ENCODE measurements around the gene JDP2. TPM values are rescaled to one million over a fixed set of nuclear protein-coding genes. Genes with fewer than 3 reads are reported as not detected.
"Not testable (repeated sequence)": the region's sequence is repeated elsewhere in the genome, so short reads cannot be mapped to it uniquely, and the experiment has no call there.

The JDP2 gene, protein sequence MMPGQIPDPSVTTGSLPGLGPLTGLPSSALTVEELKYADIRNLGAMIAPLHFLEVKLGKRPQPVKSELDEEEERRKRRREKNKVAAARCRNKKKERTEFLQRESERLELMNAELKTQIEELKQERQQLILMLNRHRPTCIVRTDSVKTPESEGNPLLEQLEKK
- total RNA-seq (10 to 100 TPM; 48.3 to 50.2 TPM), polyA plus RNA-seq (10 to 100 TPM; 20.9 to 39.7 TPM)
- long read RNA-seq, donor 1, partial matches to known transcripts = 3 of 22 reads
- long read RNA-seq, donor 1, other reads (novel, unspliced or antisense) = 19 of 22 reads
- long read RNA-seq, donor 2, transcript JDP2-206 (4 exons, 631 nt) = major isoform, 18 of 31 reads
- long read RNA-seq, donor 2, partial matches to known transcripts = 2 of 31 reads
- long read RNA-seq, donor 2, other reads (novel, unspliced or antisense) = 11 of 31 reads

DNA sequence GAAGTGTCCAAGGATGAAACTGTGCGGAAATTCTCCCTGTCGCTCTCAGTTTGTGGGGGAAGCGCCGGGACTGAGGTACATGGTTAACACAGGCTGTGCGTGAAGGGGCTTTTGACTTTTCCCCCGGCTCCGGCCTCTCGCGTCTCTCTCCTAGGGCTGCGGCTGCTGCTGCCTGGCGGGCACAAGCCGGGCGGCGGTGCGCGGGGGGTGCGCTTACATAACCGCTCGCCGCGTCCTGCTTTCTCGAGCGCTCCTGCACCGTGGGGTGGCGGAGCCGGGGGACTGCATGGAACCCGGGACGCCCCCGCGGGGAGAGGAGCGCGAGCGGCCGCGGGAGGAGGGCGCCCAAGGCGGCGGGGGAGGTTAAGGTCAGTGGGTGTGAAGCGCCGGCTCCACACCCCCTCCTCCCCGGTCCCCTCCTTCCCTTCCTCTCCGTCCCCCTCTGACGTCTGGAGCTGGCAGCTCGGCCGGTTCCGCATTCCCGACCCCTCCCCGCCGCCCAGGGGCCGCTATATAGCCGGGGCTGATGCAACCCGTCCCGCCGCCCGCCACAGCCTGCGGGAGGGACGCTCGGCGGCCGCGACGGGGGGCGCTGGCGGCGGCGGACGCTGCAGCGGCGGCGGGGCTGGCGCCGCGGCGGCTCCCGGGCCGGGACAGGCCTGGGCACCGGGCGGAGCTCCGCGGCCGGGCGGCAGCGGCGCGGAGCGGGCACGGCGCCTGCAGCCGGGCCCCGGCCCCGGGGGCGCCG lies at the start of gene JDP2:
Gene JDP2, plus strand, starts transcription at position 541 of the 748 bp plus-strand sequence. CDS start 9,899 bp downstream, outside the sequence.
- H3K4me1 ChIP-seq (ENCODE audit: control insufficient read depth in 1 of 2, insufficient read depth in 2 of 2, low read length in 2 of 2) = peaks cover 0 to 12% of the 10 kb centered on the region in 2 donors
- H3K9me3 ChIP-seq (ENCODE audit: control insufficient read depth, low read length) = no peaks in the 10 kb centered on the region
- 1% methylated on average over 43 to 93 of the region's 93 CpGs for WGBS, 2 donors
- H3K4me3 ChIP-seq (ENCODE audit: low read length in 2 of 2) = peak within 1 kb of the TSS; percentile 85 to 92
- intact Hi-C loops (cut with DNase I) = loop anchor here (2.0 to 10.0 kb wide), 5 partner anchors 27 to 115 kb away; no protein-coding TSS in a partner anchor
- H3K27me3 ChIP-seq (ENCODE audit: control insufficient read depth in 1 of 2, insufficient read depth in 2 of 2, low read length in 1 of 2) = no peaks in the 10 kb centered on the region
- peak within 1 kb of the TSS in 1 of 2 donors; percentile 41 for H3K27ac ChIP-seq (ENCODE audit: low read depth in 1 of 2, low read length in 2 of 2)
- peak; percentile 91 for ATAC-seq (ENCODE audit: low FRiP score)
- no peaks in the 10 kb centered on the region for H3K36me3 ChIP-seq (ENCODE audit: control insufficient read depth in 1 of 2, insufficient read depth in 2 of 2, low read length in 1 of 2)
- DNase-seq = peak; percentile 96 to 98

DNA sequence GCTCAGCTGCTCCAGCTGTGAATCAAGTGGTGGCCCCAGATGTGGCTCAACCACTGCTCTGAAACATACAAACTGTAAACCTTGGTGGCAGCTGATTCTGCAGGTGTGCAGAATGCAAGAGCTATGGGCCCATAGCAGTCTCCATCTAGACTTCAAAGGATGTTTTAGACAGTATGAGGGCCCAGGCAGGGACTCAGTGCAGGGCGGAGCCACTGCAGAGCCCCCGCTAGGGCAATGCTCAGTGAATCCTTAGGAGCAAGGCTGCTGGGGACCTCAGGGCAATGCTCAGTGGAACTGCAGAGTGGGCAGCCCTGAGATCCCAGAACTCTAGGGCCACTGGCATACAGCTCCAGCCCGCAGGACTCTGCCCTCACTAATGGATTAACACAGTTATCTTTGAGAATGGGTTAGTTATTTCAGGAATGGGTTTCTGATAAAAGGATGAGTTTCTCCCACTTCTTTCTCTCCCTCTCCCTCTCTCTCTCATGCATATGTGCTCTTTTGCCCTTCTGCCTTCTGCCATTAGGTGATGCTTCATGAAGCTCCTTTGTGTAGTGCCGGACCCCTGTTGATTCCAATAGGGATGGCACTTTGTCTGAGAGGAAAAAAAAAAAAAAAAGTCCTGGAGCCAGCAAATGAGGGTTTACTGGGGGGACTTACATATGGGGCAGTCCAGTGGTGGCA lies 48.4 kb upstream of the JDP2 start:
- WGBS, 2 donors = 97 to 98% methylated on average over 4 of the region's 4 CpGs
- Histone ChIP-seq H3K9me3 (ENCODE audit: control insufficient read depth, low read length) (no peaks in the 10 kb centered on the region), H3K36me3 (ENCODE audit: control insufficient read depth in 1 of 2, insufficient read depth in 2 of 2, low read length in 1 of 2) (no peaks in the 10 kb centered on the region), H3K27ac (ENCODE audit: low read depth in 1 of 2, low read length in 2 of 2) (no peak overlapping the region), H3K27me3 (ENCODE audit: control insufficient read depth in 1 of 2, insufficient read depth in 2 of 2, low read length in 1 of 2) (no peaks in the 10 kb centered on the region), H3K4me3 (ENCODE audit: low read length in 2 of 2) (no peak overlapping the region), H3K4me1 (ENCODE audit: control insufficient read depth in 1 of 2, insufficient read depth in 2 of 2, low read length in 2 of 2) (peaks cover 0 to 4% of the 10 kb centered on the region in 2 donors)
- intact Hi-C loops (cut with DNase I) = no loop called here
- ATAC-seq (ENCODE audit: low FRiP score) (no peak), DNase-seq (no peak)

DNA sequence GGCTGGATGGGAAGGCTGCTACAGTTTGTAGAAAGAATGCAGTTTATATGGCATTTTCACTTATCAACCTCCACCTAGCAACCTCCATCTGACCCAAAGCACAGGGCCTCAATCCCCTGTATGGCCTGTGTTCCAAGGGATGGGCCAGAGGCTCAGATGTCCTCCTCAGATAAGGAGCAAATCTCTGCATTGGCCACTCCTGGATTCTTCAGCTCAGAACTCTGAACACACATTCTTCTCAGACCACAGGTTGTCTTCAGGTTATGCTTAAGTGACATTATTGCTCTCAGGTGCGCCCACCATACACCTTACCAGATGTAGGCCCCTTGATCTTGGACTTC lies 47.9 kb upstream of the JDP2 start:
- DNase-seq (no peak), ATAC-seq (ENCODE audit: low FRiP score) (no peak)
- peaks cover 0 to 4% of the 10 kb centered on the region in 2 donors for H3K4me1 ChIP-seq (ENCODE audit: control insufficient read depth in 1 of 2, insufficient read depth in 2 of 2, low read length in 2 of 2)
- no peaks in the 10 kb centered on the region for H3K9me3 ChIP-seq (ENCODE audit: control insufficient read depth, low read length)
- 93 to 97% methylated on average over 1 of the region's 1 CpG for WGBS, 2 donors
- intact Hi-C loops (cut with DNase I) = no loop called here
- H3K27ac ChIP-seq (ENCODE audit: low read depth in 1 of 2, low read length in 2 of 2) = no peak overlapping the region
- H3K27me3 ChIP-seq (ENCODE audit: control insufficient read depth in 1 of 2, insufficient read depth in 2 of 2, low read length in 1 of 2) = no peaks in the 10 kb centered on the region
- H3K4me3 ChIP-seq (ENCODE audit: low read length in 2 of 2) = no peak overlapping the region
- H3K36me3 ChIP-seq (ENCODE audit: control insufficient read depth in 1 of 2, insufficient read depth in 2 of 2, low read length in 1 of 2) = no peaks in the 10 kb centered on the region

DNA sequence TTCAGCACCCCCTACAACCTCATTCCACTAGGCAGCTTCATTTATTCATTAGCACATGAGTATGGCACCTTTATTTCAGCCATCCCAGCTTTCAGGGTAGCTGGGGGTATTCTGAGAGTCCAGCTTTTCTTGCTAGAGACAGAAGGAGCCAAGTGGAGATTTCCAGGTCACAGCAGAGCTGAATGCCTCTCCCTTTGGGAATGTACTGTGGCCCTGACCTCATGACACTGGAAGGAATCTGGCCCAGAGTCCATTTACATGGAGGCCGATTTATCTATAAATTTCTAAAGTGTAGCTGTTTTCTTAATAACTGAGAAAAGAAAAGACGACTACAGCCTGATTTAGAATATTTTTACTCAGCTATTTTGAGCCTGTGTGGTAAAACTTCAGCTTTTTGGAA lies 47.2 kb upstream of the JDP2 start:
- H3K4me3 ChIP-seq (ENCODE audit: low read length in 2 of 2) = no peak overlapping the region
- ATAC-seq (ENCODE audit: low FRiP score) (no peak), DNase-seq (no peak)
- 5 to 6% methylated on average over 2 of the region's 2 CpGs for WGBS, 2 donors
- no peak overlapping the region for H3K27ac ChIP-seq (ENCODE audit: low read depth in 1 of 2, low read length in 2 of 2)
- H3K36me3 ChIP-seq (ENCODE audit: control insufficient read depth in 1 of 2, insufficient read depth in 2 of 2, low read length in 1 of 2) = no peaks in the 10 kb centered on the region
- H3K4me1 ChIP-seq (ENCODE audit: control insufficient read depth in 1 of 2, insufficient read depth in 2 of 2, low read length in 2 of 2) = peaks cover 0 to 4% of the 10 kb centered on the region in 2 donors
- no peaks in the 10 kb centered on the region for H3K9me3 ChIP-seq (ENCODE audit: control insufficient read depth, low read length)
- H3K27me3 ChIP-seq (ENCODE audit: control insufficient read depth in 1 of 2, insufficient read depth in 2 of 2, low read length in 1 of 2) = no peaks in the 10 kb centered on the region
- intact Hi-C loops (cut with DNase I) = no loop called here

DNA sequence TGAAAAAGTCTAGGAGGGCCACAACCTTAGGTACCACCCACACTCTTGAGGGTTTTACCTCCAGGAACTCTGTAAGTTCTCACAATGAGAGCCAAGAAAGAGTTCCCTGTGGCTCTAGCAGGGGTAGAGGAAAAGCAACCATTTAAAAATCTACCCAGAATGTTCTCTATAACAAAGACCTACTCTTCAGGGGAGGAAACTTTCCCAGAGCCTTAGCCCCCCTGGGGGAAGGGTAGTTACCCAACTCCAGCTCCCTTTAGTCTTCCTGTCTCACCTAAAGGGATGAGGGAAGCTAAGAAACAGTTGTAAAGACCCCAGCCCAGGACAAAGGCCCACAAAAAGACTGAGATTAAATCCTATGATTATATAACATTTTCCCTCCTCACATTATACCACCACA lies 46.2 kb upstream of the JDP2 start:
- Histone ChIP-seq H3K9me3 (ENCODE audit: control insufficient read depth, low read length) (no peaks in the 10 kb centered on the region), H3K4me3 (ENCODE audit: low read length in 2 of 2) (no peak overlapping the region), H3K4me1 (ENCODE audit: control insufficient read depth in 1 of 2, insufficient read depth in 2 of 2, low read length in 2 of 2) (peaks cover 0 to 4% of the 10 kb centered on the region in 2 donors), H3K36me3 (ENCODE audit: control insufficient read depth in 1 of 2, insufficient read depth in 2 of 2, low read length in 1 of 2) (no peaks in the 10 kb centered on the region), H3K27ac (ENCODE audit: low read depth in 1 of 2, low read length in 2 of 2) (no peak overlapping the region), H3K27me3 (ENCODE audit: control insufficient read depth in 1 of 2, insufficient read depth in 2 of 2, low read length in 1 of 2) (no peaks in the 10 kb centered on the region)
- intact Hi-C loops (cut with DNase I) = no loop called here
- DNase-seq (no peak), ATAC-seq (ENCODE audit: low FRiP score) (no peak)

DNA sequence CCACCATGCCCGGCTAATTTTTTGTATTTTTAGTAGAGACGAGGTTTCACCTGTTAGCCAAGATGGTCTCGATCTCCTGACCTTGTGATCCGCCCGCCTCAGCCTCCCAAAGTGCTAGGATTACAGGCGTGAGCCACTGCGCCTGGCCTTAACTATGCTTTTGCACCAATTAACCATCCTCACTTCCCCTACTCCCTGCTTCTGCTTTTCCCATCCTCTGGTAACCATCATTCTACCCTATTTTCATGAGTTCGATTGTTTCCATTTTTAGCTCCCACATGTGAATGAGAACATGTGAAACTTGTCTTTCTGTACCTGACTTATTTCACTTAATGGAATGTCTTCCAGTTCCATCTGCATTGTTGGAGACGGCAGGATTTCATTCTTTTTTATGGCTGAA lies 44.6 kb upstream of the JDP2 start:
- ATAC-seq (ENCODE audit: low FRiP score); H3K36me3 ChIP-seq (ENCODE audit: control insufficient read depth in 1 of 2, insufficient read depth in 2 of 2, low read length in 1 of 2); DNase-seq; intact Hi-C loops (cut with DNase I); H3K9me3 ChIP-seq (ENCODE audit: control insufficient read depth, low read length); H3K27me3 ChIP-seq (ENCODE audit: control insufficient read depth in 1 of 2, insufficient read depth in 2 of 2, low read length in 1 of 2); H3K4me3 ChIP-seq (ENCODE audit: low read length in 2 of 2); H3K27ac ChIP-seq (ENCODE audit: low read depth in 1 of 2, low read length in 2 of 2); H3K4me1 ChIP-seq (ENCODE audit: control insufficient read depth in 1 of 2, insufficient read depth in 2 of 2, low read length in 2 of 2): not testable (repeated sequence)
- whole genome bisulfite sequencing, 2 donors = 92 to 95% methylated on average over 7 to 9 of the region's 9 CpGs

DNA sequence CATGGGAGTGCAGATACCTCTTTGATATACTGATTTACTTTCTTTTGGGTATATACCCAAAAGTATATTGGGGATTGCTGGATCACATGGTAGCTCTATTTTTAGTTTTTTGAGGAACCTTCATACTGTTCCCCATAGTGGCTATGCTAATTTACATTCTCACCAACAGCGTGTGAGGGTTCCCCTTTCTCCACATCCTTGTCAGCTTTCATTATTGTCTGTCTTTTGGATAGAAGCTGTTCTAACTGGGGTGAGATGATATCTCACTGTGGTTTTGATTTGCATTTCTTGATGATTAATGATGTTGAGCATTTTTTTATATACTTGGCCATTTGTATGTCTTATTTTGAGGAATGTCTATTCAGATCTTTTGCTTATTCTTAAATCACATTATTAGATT lies 44.1 kb upstream of the JDP2 start:
- no peak overlapping the region for H3K4me3 ChIP-seq (ENCODE audit: low read length in 2 of 2)
- H3K9me3 ChIP-seq (ENCODE audit: control insufficient read depth, low read length) = no peaks in the 10 kb centered on the region
- H3K27ac ChIP-seq (ENCODE audit: low read depth in 1 of 2, low read length in 2 of 2) = no peak overlapping the region
- no peaks in the 10 kb centered on the region for H3K27me3 ChIP-seq (ENCODE audit: control insufficient read depth in 1 of 2, insufficient read depth in 2 of 2, low read length in 1 of 2)
- peaks cover 0 to 4% of the 10 kb centered on the region in 2 donors for H3K4me1 ChIP-seq (ENCODE audit: control insufficient read depth in 1 of 2, insufficient read depth in 2 of 2, low read length in 2 of 2)
- ATAC-seq (ENCODE audit: low FRiP score) = no peak
- 77 to 94% methylated on average over 1 of the region's 1 CpG for WGBS, 2 donors
- no peak for DNase-seq
- intact Hi-C loops (cut with DNase I) = no loop called here
- no peaks in the 10 kb centered on the region for H3K36me3 ChIP-seq (ENCODE audit: control insufficient read depth in 1 of 2, insufficient read depth in 2 of 2, low read length in 1 of 2)

GRCh38 chr14:75389679-75390078 lies 38.1 kb upstream of the JDP2 start:
- no peak for ATAC-seq (ENCODE audit: low FRiP score)
- 85 to 88% methylated on average over 3 of the region's 3 CpGs for WGBS, 2 donors
- no peaks in the 10 kb centered on the region for H3K36me3 ChIP-seq (ENCODE audit: control insufficient read depth in 1 of 2, insufficient read depth in 2 of 2, low read length in 1 of 2)
- no peak for DNase-seq
- H3K9me3 ChIP-seq (ENCODE audit: control insufficient read depth, low read length) = no peaks in the 10 kb centered on the region
- intact Hi-C loops (cut with DNase I) = no loop called here
- no peak overlapping the region for H3K27ac ChIP-seq (ENCODE audit: low read depth in 1 of 2, low read length in 2 of 2)
- no peaks in the 10 kb centered on the region for H3K4me1 ChIP-seq (ENCODE audit: control insufficient read depth in 1 of 2, insufficient read depth in 2 of 2, low read length in 2 of 2)
- H3K4me3 ChIP-seq (ENCODE audit: low read length in 2 of 2) = no peak overlapping the region
- no peaks in the 10 kb centered on the region for H3K27me3 ChIP-seq (ENCODE audit: control insufficient read depth in 1 of 2, insufficient read depth in 2 of 2, low read length in 1 of 2)
